HG03175 (cell line): Measurements from ENCODE around the gene CHMP2B.
"Not testable (repeated sequence)": the region's sequence is repeated elsewhere in the genome, so short reads cannot be mapped to it uniquely, and the experiment has no call there.

Experiments
- ATAC-seq: cut with Tn5 transposase; IDR thresholded peaks from one replicate; pipeline ENCODE4 v1.9.1; 2021; ENCODE audit warnings: mild to moderate bottlenecking, moderate library complexity; ENCODE audit not compliant: unreplicated experiment

Gene CHMP2B

DNA sequence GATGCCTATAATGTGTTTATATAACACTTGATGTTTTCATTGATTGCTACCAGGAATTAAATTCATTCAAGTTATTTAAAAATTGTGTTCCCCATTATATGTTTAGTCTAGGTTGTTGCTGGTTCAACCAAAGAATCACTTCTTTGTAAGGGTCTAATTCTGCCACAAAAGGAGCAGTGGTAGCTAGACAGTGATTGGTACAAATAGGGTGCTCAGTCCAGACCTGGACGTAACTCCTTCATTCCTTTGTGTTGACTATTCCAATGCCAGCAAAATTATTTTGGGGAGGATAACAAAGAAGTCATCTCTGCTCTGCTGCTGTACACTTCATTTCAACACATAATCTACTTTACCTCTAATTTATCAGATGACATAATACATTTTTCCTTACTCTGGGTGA is 1.2 kb downstream of the CHMP2B start:
- ATAC-seq: no peak

DNA sequence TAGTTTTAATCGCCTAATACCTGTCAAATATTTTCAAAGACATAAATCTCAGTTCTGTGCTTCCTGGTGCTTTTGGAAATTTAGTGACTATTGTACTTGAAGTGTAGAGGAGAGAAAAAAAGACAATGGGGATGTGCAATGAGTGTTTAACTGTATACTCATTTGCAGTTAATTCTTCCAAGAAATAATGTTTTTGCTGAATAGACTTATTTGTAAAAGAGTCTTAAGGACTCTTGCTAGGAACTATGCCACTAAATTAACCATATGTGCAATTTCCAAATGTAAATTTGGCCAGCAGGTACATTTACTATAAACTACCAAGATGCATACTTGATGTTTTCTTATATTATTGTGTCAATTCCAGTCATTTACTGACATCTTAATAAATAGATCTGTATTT is 2.0 kb downstream of the CHMP2B start:
- no peak for ATAC-seq

DNA sequence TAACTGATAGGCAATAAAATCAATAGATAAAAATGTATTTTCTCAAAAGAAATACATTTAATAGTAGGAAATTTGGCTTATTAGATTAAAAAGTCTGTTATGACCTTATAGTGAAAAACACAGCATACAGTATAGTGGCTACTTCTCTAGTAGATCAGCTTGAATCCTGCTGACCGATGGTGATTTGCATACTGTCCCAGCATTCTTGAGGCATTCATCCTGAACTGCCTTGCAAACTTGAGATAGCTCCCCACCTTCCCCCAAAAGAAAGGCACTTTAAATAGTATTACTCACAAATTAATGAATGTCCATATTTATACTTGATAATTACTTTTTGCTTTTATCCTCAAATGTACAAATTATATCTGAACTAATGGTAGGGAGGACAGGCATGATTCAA is 6.7 kb downstream of the CHMP2B start:
- no peak for ATAC-seq

DNA sequence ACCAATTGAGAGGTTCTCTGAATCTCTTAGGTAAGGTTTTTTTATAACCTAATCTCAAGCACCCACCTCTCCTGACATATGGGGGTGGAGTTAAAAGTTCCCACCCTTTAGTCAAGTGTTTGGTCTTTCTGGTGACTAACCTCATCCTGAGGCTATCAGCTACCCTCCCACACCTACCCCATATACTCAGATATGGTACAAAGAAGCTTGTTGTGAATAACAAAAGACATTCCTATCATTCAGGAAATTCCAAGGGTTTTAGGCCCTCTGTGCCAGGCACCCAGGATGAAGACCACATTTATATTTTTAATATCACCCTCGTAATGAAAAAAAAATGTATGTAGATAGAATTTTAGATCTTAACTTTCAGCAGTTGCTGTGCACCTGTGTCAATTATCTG is 9.0 kb downstream of the CHMP2B start:
- no peak for ATAC-seq

DNA sequence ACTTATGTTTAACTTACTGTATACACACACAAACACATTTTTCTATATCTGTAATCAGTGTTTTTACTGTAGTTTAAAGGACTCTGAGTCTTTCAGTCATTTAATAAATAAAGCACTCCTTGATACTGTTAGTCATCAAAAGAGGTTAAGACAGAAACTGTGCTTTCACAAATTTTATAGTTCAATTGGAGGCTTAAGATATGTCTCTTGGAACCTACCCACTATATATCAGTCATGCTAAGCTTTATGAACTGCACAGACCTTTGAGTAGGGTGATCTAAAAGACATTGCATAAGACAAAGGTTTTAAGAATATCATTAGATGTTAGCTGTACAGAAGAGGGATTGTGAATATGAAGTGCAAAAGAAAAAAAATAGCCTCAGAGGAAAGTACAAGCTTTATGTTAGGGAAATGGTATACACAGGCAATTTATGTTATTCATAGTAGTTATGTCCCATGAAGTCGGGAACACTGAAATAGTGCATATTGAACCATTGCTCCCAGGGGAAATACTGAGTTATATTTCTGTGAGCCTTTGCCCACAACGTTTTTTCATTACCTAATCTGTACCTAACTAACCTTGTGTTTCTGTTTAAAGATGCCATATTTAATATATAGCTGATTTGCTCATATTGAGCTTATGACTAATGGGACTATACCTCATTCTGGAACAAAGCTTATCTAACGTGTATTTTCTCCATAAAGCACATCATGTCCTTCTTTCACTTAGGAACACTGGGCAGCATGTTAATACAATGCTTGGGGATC is 19.7 kb downstream of the CHMP2B start:
- no peak for ATAC-seq

DNA sequence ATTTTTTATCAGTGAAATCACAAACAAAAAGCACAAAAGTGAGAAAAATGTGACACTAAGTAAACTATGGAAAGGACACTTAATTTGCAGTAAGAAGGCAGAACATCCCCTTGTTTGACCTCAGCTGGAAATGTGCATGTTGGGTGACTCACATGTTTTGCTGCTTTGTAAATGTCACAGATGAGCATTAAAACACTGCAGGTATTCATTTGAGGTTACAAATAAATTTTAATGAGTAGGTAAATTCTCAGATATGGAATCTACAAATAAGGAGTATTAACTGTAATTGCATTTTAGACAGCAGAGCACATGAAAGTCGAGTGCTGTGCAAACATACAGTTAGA is 20.3 kb downstream of the CHMP2B start:
- no peak for ATAC-seq

DNA sequence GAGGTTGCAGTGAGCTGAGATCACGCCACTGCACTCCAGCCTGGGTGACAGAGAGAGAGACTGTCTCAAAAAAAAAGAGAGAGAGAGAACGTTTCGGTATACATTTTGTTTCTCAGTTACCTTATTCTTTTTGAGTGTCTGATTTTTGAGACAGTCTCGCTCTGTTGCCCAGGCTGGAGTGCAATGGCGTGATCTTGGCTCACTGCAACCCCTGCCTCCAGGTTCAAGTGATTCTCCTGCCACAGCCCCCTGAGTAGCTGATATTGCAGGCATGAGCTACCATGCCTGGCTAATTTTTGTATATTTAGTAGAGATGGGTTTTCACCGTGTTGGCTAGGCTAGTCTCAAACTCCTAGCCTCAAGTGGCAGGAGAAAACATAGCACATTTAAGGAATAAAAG is 21.1 kb downstream of the CHMP2B start:
- not testable (repeated sequence) for ATAC-seq

DNA sequence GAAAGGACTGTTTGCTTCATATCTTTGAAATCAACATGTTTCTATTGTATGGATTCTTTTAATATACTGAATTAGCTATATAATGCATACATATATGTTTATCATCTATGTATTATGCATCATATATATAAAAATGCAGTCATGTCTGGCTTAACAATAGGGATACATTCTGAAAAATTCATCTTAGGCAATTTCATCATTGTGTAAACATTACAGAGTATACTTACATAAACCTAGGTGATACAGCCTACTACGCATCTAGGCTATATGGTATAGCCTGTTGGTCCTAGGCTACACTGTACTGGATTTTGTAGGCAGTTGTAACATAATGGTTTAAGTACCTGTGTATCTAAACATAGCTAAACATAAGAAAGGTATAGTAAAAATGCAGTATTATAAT is 21.7 kb downstream of the CHMP2B start:
- ATAC-seq: no peak

DNA sequence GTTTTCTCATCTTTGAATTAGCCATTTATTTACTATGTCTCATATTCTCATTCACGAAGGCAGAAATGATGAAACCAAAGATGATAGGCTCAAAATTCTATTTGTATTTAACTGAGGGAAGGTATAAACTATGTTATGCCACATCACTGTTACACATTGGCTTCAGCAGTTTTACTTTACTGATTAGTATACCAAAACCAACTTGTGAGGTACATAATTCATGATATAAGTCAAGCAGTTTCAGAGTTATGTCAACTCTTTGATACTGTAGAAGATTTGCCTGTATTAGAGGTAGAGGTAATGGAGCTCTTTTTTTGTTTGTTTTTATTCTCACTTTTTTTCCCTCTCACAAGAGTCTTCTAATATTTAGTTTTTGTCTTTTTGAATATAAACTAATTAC is 22.9 kb downstream of the CHMP2B start:
- no peak for ATAC-seq

DNA sequence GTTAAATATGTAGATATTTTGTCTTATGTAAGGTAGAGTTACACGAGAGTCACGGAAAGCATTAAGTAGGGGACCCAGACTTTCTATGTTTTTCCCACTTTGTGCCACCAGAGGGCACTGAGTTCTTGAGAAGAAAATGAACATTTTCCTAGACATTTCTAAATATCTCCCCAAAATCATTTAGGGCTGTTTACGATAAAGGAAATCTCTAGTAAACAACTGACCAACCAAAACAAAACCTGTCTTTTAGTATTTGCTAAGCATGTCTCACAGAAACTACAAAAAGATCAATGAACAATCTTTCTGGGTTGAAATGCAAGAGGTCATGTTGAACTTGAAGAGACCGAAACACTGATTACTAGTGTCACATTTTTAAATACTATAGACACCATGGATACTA is 33.2 kb downstream of the CHMP2B start:
- peak; percentile 77 for ATAC-seq

DNA sequence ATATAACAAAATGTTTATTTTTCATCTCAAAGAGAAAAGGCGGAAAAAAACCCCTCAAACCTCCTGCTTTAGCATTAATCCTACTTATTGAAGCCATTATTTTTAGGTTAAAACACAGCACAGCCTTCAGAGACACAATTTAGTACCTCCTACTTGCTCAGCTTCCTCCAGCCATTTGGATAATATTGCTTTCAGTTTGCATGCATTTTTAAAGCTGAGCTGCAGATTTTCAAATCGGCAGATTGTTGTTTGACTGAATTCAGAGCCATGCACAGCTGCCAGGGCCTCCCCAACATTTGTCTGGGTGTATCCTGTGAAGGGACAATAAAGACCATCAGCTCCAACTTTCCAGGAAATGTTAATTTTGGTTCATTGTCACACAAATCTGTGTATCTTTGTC is 34.8 kb downstream of the CHMP2B start:
- no peak for ATAC-seq

DNA sequence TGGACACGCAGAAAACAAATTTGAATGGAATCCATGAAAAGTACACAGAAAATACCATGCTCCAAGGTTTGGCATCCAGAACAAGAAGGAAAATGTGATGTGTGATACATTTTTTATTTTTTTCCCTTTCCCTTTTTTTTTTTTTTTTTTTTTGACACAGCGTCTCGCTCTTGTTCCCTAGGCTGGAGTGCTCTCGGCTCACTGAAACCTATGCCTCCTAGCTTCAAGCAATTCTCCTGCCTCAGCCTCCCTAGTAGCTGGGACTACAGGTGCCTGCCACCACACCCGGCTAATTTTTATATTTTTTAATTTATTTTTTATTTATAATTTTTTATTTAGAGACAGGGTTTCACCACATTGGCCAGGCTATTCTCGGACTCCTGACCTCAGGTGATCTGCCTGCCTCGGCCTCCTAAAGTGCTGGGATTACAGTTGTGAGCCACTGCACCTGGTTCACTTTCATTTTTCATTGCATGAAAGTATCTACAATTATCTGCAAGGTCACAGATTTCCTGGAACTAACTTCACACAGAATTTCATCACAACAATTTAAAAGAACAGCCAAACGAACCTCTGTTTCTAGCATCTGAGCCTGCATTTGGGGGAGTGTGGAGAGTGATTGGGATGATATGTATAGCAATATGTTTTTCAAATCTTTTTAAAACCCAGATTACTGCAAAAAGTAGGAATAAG is 41.0 kb downstream of the CHMP2B start:
- ATAC-seq: no peak

DNA sequence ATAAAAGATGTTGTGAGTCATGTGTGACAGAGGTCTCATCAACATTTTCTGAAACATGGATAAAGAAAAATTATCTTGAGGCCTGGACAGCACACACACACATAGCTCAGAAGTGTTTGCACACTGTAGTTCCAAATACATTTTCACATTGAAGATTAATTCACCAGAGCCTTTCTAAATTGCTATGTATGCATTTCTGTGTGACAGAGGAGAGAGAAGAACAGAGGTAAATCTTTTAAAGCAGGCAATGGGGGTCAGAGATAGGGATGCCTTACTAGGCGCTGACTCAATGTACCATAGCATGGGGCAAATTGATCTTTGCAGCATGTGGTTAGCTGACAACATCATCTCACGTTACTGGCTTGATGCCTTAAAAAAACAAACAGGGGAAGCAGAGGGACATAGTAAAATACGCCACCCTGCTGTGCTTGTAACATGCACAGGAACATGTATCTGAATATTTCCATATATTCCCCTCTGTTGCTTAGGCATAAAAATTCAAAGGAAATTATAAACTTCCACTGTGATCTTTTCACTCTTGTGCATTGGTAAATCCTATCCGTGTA is 41.6 kb downstream of the CHMP2B start:
- ATAC-seq: no peak

DNA sequence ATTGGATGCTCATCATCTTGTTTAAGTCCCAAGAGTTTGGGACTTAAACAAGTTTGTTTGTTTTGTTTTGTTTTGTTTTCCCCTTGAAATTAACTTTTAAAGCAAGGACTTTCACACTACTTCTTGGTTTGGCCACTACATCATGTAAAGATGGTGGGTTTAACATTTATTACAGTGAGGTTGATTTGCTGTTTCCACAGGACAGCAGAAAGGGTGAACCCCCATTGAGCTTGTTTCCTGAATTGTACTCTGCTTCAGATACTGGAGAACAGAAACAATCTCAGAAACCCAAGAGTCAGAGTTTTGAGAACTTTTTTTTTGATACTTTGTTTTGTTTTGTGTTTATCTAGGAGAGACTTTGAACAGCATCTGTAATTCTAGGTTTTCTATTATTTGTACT is 42.6 kb downstream of the CHMP2B start:
- no peak for ATAC-seq

DNA sequence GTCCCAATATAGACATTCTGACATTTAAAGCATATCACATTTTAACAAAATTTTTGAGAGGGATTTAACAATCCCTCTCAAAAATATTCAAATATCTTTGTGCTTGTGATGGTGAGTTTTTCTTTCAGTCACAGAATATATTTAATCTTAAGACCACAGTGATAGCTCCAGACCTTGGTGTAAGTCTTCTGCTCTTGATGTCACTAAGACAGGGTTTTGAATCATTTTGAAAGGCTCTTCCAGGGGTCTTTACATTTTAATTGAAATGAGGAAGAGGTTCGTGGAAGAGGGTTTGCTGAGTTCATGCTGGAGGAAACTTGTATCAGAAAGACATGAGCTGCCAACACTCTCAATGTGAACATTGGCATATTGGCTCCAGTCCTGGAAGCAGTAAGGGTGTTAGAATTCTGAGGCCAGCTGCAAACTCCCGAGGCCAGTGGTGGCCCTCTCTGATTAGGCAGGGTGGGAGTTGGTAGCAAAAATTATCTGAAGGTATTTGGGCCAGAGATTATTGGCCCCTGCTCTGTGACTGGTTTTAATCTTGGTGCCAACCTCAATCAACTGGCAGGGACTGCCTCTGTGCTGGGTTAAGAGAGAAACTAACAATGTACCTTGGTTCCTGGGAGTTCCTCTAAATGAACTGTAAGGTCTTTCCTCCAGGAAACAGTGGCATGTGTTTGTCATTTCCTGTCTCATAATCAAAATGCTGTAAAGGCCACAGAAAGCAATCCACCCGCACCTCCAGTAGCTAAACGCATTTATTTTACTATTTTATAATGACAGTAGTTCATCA is 44.0 kb downstream of the CHMP2B start:
- ATAC-seq: no peak

DNA sequence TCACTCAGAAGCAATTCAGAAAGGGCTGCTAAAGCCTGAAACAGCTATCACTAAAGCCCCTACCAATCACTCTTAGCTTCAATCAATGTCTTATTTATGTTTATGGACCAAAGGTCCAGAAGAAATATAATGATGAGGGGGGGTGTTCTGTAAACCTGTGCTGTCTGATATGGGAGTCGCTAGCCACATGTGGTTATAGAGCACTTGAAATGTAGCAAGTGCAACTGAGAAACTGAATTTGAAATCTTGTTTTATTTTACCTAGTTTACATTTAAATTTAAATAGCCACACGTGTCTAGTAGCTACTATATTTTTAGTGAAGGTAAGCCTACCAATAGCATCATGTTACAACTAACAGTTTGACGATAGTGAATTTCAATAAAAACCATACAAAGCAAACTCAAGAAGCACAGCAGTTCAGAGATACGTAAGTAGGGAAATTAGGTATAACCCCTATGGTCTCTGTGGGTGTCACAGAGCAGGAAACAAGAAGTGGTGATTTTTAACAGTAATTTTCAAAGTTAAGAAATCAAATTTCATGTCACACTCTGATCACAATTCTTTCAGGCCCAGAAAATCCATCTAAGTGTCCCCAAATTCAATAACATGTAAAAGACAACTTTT is 45.7 kb downstream of the CHMP2B start:
- ATAC-seq: peak; percentile 69

DNA sequence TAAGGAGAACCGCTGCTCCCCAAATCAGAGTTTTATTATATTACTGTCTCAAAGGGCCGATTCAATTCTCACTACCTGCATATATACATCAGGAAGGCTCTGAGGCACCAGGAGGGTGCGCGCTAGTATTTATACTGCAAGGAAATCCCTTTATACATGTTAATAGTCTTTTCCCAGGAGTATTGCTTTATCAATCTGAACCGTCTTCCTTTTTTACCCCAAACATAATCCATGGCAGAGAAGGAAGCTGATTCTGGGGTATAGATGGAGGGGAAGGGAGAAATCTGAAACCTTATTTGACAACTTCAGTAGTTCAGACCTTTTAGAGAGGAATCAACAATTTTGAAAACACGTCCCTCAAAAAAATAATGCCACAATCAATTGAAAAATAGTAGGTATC is 49.4 kb downstream of the CHMP2B start, which contains the start of gene POU1F1:
Gene POU1F1, minus strand, starts transcription at position 101 of the 400 bp plus-strand sequence. CDS start 122 bp downstream, outside the sequence.
- ATAC-seq: no peak

DNA sequence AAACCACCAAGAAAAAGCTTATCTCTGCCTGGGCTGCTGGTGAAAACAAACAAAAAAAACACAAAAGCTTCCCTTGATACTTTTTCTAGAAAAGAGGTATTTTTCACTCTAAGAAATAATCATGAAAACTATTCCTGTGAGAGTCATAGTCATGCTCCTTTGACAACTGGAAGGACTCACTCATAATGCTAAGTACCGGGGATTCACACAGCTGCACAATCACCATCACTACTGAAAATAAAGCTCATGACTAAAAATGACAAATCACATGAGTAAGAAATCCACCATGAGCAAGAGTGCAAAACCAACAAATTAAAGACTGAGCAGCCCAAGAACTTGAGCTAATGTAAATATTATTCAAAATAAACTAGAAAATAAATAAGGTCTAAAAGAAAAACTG is 59.9 kb downstream of the CHMP2B start:
- no peak for ATAC-seq

DNA sequence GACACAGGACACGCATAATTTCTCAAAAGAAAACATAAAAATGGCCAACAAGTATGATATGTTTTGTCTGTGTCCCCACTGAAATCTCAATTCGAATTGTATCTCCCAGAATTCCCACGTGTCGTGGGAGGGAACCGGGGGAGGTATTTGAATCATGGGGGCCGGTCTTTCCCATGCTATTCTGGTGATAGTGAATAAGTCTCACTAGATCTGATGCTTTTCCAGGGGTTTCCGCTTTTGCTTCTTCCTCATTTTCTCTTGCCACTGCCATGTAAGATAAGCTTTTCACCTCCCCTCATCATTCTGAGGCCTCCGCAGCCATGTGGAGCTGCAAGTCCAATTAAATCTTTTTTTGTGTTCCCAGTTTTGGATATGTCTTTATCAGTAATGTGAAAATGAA is 61.3 kb downstream of the CHMP2B start:
- ATAC-seq: no peak

DNA sequence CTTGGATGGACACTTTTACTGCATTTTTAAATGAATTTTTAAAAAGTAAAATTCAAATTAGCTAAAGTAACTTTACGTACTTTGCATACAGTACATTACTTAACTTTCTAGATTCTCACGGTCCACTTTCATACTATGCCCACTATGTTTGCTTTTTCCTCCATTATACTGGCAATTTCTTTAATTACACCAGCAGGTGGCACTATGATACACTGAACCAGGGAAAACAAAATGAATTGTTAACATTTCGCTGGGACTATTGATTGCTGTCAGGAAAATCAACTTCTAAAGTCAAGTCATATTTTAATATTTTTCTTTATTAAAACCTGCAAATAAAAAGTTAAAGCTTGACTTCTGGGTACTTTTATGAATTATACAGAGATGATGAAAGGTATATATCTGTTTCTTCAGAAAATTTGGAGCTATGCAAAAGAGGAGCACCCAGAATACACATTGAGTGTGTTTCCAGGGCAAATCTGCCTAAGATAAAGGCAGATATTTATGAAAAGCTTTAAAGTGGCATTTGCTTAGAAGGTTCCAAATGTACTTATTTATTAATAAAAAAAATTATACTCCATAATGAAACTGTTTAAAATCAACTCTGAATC is 71.1 kb downstream of the CHMP2B start:
- ATAC-seq: peak; percentile 85

DNA sequence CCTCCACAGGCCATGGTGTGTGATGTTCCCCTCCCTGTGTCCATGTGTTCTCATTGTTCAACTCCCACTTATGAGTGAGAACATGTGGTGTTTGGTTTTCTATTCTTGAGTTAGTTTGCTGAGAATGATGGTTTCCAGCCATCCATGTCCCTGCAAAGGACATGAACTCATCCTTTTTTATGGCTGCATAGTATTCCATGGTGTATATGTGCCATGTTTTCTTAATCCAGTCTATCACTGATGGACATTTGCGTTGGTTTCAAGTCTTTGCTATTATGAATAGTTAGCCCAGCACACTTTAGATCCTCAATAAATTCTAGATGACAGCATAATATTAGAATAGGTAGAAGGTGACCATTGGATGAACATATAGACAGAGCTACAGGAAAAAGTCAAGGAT is 77.9 kb downstream of the CHMP2B start:
- ATAC-seq: not testable (repeated sequence)
